Heart left ventricle (tissue), 16 donors: ENCODE results near the gene CFAP119. TPM values are rescaled to one million over a fixed set of nuclear protein-coding genes. Genes with fewer than 3 reads are reported as not detected.

Experiments used
- ATAC-seq, 4 donors: fragments of 200-7000 bp; cut with Tn5 transposase; one replicate each; pipeline ENCODE4 v1.9.1; 2020 to 2022; ENCODE audit warnings: moderate library complexity in 4 of 4, mild to moderate bottlenecking in 3 of 4, moderate number of reproducible peaks in 1 of 4
- DNase-seq, 5 donors: peaks; one replicate each; pipeline ENCODE4 v3.0.0-alpha.2; 2020
- H3K27ac ChIP-seq, 12 donors: fragments of 200-600 bp; sonication (generic) in 4 of 12; one replicate each; pipeline versions ENCODE4 v1.5.0 to v1.8.0; 2016 to 2022; ENCODE audit warnings: mild to moderate bottlenecking in 2 of 12
- H3K27me3 ChIP-seq, 9 donors: fragments of 200-600 bp; sonication (generic) in 2 of 9; one replicate each; pipeline versions ENCODE4 v1.5.1 to v1.8.0; 2016 to 2022; ENCODE audit warnings: mild to moderate bottlenecking in 3 of 9
- H3K36me3 ChIP-seq, 9 donors: fragments of 200-600 bp; sonication (generic) in 2 of 9; one replicate each; pipeline versions ENCODE4 v1.5.0 to v1.8.0; 2018 to 2022; ENCODE audit warnings: mild to moderate bottlenecking in 2 of 9
- H3K4me1 ChIP-seq, 12 donors: fragments of 200-600 bp; sonication (generic) in 4 of 12; one replicate each; pipeline versions ENCODE4 v1.5.0 to v1.8.0; 2016 to 2022; ENCODE audit warnings: mild to moderate bottlenecking in 3 of 12
- H3K4me3 ChIP-seq, 12 donors: fragments of 200-600 bp; sonication (generic) in 4 of 12; one replicate each; pipeline versions ENCODE4 v1.5.0 to v1.8.0; 2017 to 2022; ENCODE audit warnings: mild to moderate bottlenecking in 9 of 12, moderate library complexity in 4 of 12
- H3K9me3 ChIP-seq, 12 donors: fragments of 200-600 bp; sonication (generic) in 4 of 12; one replicate each; pipeline versions ENCODE4 v1.5.0 to v1.8.0; 2016 to 2022; ENCODE audit warnings: mild to moderate bottlenecking in 1 of 12
- CTCF ChIP-seq, 12 donors: fragments of 200-600 bp; sonication (generic) in 4 of 12; IDR thresholded peaks; one replicate each; pipeline versions ENCODE4 v1.5.0 to v1.8.0; 2018 to 2022; ENCODE audit warnings: antibody characterized with exemption in 12 of 12, mild to moderate bottlenecking in 5 of 12
- POLR2A ChIP-seq, 2 donors: fragments of 450-650 bp; IDR thresholded peaks; one replicate each; pipeline ENCODE4 v1.6.1; 2017; ENCODE audit warnings: antibody characterized with exemption in 2 of 2, mild to moderate bottlenecking in 2 of 2, moderate library complexity in 2 of 2
- WGBS, 4 donors: extraction: QIAGEN DNeasy Blood & Tissue Kit in 2 of 4; methylation state at CpG; one replicate each; pipeline versions ENCODE4 v1.1.5 to v1.1.7; 2013 to 2018; 5-methylcytosine and 5-hydroxymethylcytosine counted together
- intact Hi-C, 10 donors: fragments of 100-400 bp; cut with DNase I; formaldehyde crosslinking; loops; one replicate each; pipeline versions ENCODE4 v1.11.1 to v1.14.2; 2022
- polyA plus RNA-seq, 2 donors: library from polyadenylated mRNA; stranded (reverse); fragments of 200-250 nt; gene quantifications; one replicate each; pipeline ENCODE4 v1.2.3, GENCODE V29; 2013
- total RNA-seq, 9 donors: library from RNA; depleted of rRNA in 2 of 9; stranded (reverse); fragments of >200 nt in 2 of 9; fragmentation: NEBNext Ultra II Directional in 3 of 9; extraction: Animal tissue kit (Norgen Biotek cat#: 25700) in 3 of 9; gene quantifications; one replicate each; pipeline versions ENCODE4 v1.1.0 to v1.2.4, GENCODE V29; 2016 to 2023
- donor health status: ischemic (EF 13 %, LVEDD 7.1; RV severe dilation, severe dysfunction).
- donor health status: healthy with polysubstance abuse.
- donor health status: DM: no; HTN: yes; CAD: no.
- donor health status: DM: no; HTN: no; CAD: no.
- donor health status: ischemic (EF 25% LVEDD 6.9; RV normal size, moderate dysfunction).
- donor health status: ischemic (EF 25% LVEDD 5.7; RV mildly dilated, moderate dysfunction).
- donor health status: healthy.
- donor health status: DM: yes; HTN: yes; CAD: no.
- donor health status: ischemic (EF 35%, LVEDD 5.7; RV mildly dilated, moderate dysfunction).
- donor health status: nonischemic (EF 11% LVEDD 7.7; RV severe dilation, severe dysfunction).
- donor health status: DM: yes; HTN: yes; CAD: no.
- donor health status: PGD.
- donor health status: ischemic (EF 29% LVEDD 5.4; RV normal size, mild dysfunction).
- donor health status: nonischemic (EF 23%, LVEDD 6.1; RV moderate dilation, normal function).

Gene CFAP119
- total and polyA plus RNA-seq, 11 donors: 0.48 to 2.1 (median 1.0) TPM

GRCh38 chr16:30736995-30737793 lies 24.7 kb downstream of the CFAP119 start:
- no peak for TF ChIP-seq CTCF (IDR thresholded peaks at IDR 0.05)
- TF ChIP-seq POLR2A (IDR thresholded peaks at IDR 0.05): no peak
- 90 to 96% (median 92%) methylated on average over 7 to 17 of the region's 17 CpGs for WGBS, 4 donors
- H3K36me3 ChIP-seq: peaks cover 0 to 89% (median 79%) of the 10 kb centered on the region in 9 donors
- H3K27ac ChIP-seq: no peak overlapping the region
- no peak for ATAC-seq
- no peak for DNase-seq
- H3K9me3 ChIP-seq: no peaks in the 10 kb centered on the region
- H3K4me1 ChIP-seq: peaks cover 0 to 26% (median 22%) of the 10 kb centered on the region in 12 donors
- no peak overlapping the region for H3K4me3 ChIP-seq
- no peaks in the 10 kb centered on the region for H3K27me3 ChIP-seq
- intact Hi-C loops: no loop called here

GRCh38 chr16:30731411-30731810 lies 30.5 kb downstream of the CFAP119 start:
- intact Hi-C loops: no loop called here
- Histone ChIP-seq H3K36me3 (peaks cover 3 to 98% (median 87%) of the 10 kb centered on the region in 9 donors), H3K4me1 (peaks cover 0 to 21% (median 0%) of the 10 kb centered on the region in 12 donors), H3K27ac (no peak overlapping the region), H3K4me3 (no peak overlapping the region), H3K9me3 (no peaks in the 10 kb centered on the region), H3K27me3 (no peaks in the 10 kb centered on the region)
- 94 to 97% (median 96%) methylated on average over 3 of the region's 3 CpGs for WGBS, 4 donors
- TF ChIP-seq CTCF (IDR thresholded peaks at IDR 0.05) (no peak), POLR2A (IDR thresholded peaks at IDR 0.05) (no peak)
- no peak for ATAC-seq
- no peak for DNase-seq

GRCh38 chr16:30728899-30729672 lies 32.8 kb downstream of the CFAP119 start:
- ATAC-seq: peak in 3 of 4 donors; percentile 25 to 45 (median 34)
- peak overlapping the region in 1 of 12 donors; percentile 38 for H3K27ac ChIP-seq
- WGBS, 4 donors: 79 to 84% (median 80%) methylated on average over 17 of the region's 17 CpGs

More at GRCh38 chr16:30728899-30729672, 32.8 kb downstream of the CFAP119 start:
- DNase-seq: no peak
- Histone ChIP-seq H3K4me1 (peaks cover 0 to 40% (median 0%) of the 10 kb centered on the region in 12 donors), H3K36me3 (peaks cover 3 to 100% (median 88%) of the 10 kb centered on the region in 9 donors), H3K9me3 (no peaks in the 10 kb centered on the region), H3K27me3 (no peaks in the 10 kb centered on the region), H3K4me3 (no peak overlapping the region)
- TF ChIP-seq CTCF (IDR thresholded peaks at IDR 0.05): no peak
- no peak for TF ChIP-seq POLR2A (IDR thresholded peaks at IDR 0.05)
- intact Hi-C loops: no loop called here
